Measurements from ENCODE around the gene STAT2.
A peak's percentile ranks its signal among the peaks of the same experiment; 100 is the strongest.
"Not testable (repeated sequence)": the region's sequence is repeated elsewhere in the genome, so short reads cannot be mapped to it uniquely, and the experiment has no call there.

STAT2 gene

GRCh38 chr12:56339158-56339422 is 20.8 kb downstream of the STAT2 start:
- no peak for TF ChIP-seq ZFX (IDR thresholded peaks at IDR 0.05)
- no peak for TF ChIP-seq CTCF (conservative IDR thresholded peaks at IDR 0.05)
- no peak overlapping the region for H3K27ac ChIP-seq

- H3K27ac ChIP-seq: no peak within 1 kb of the TSS
- no peak for TF ChIP-seq ZFX (IDR thresholded peaks at IDR 0.05)
- TF ChIP-seq CTCF (conservative IDR thresholded peaks at IDR 0.05): no peak
Measured at GRCh38 chr12:56338308-56339157, 21.4 kb downstream of the STAT2 start, which contains the start of gene IL23A. IL23A (plus strand) TSS chr12:56338884; CDS start chr12:56339045, 161 bp downstream.

- H3K27ac ChIP-seq: no peak overlapping the region
- no peak for TF ChIP-seq CTCF (conservative IDR thresholded peaks at IDR 0.05)
- no peak for TF ChIP-seq ZFX (IDR thresholded peaks at IDR 0.05)
Measured at GRCh38 chr12:56337753-56338251, 22.1 kb downstream of the STAT2 start.

GRCh38 chr12:56336361-56337167 is 23.3 kb downstream of the STAT2 start:
- no peak for TF ChIP-seq CTCF (conservative IDR thresholded peaks at IDR 0.05)
- H3K27ac ChIP-seq: no peak overlapping the region

GRCh38 chr12:56335527-56335926 is 24.4 kb downstream of the STAT2 start:
- H3K27ac ChIP-seq: not testable (repeated sequence)

- peak overlapping the region; percentile 92 for H3K27ac ChIP-seq
- TF ChIP-seq ZFX (IDR thresholded peaks at IDR 0.05) (no peak), CTCF (conservative IDR thresholded peaks at IDR 0.05) (no peak; the same call in 1 of the 2 replicates)
Measured at GRCh38 chr12:56334490-56334793, 25.5 kb downstream of the STAT2 start.

GRCh38 chr12:56333679-56334489 is 26.0 kb downstream of the STAT2 start, which contains the start of gene PAN2:
PAN2 (minus strand) TSS chr12:56334000; CDS start chr12:56333094, 906 bp downstream.
- no peak; the same call in 1 of the 2 replicates for TF ChIP-seq CTCF (conservative IDR thresholded peaks at IDR 0.05)
- TF ChIP-seq ZFX (IDR thresholded peaks at IDR 0.05): no peak
- H3K27ac ChIP-seq: peak within 1 kb of the TSS; percentile 92

All from C4-2B (cell line).